ENCODE measurements around the gene ULK4.

DNA sequence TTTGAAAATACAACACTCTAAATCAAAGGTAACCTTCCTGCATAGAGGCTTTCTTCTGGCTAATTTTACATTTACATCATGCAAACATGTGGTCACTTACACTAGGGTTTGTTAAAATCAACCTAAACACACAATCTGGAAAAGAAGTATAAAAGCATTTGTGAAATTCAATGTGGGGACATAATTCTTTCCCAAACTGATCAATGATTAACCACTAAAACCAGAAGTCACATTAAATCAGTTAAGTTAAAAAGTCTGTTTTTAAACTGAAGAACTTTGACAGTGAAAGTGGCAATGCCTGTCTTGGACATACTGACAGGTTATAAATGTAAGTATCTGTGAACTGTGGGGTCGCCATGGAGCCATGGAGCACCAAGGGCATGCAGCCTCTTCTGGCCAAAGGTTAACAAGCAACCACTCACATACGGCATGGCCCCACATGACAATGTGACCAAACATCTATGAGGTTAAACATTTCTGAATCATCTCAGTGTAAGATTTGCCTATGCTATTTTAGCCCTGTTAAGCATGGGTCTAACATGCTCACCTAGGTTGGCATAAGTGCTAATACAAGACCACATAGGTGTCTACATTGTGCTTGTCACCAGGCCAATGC is 484.4 kb downstream of the ULK4 start:
- TF ChIP-seq, protein P1, sequence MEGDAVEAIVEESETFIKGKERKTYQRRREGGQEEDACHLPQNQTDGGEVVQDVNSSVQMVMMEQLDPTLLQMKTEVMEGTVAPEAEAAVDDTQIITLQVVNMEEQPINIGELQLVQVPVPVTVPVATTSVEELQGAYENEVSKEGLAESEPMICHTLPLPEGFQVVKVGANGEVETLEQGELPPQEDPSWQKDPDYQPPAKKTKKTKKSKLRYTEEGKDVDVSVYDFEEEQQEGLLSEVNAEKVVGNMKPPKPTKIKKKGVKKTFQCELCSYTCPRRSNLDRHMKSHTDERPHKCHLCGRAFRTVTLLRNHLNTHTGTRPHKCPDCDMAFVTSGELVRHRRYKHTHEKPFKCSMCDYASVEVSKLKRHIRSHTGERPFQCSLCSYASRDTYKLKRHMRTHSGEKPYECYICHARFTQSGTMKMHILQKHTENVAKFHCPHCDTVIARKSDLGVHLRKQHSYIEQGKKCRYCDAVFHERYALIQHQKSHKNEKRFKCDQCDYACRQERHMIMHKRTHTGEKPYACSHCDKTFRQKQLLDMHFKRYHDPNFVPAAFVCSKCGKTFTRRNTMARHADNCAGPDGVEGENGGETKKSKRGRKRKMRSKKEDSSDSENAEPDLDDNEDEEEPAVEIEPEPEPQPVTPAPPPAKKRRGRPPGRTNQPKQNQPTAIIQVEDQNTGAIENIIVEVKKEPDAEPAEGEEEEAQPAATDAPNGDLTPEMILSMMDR (IDR thresholded peaks at IDR 0.05; ENCODE audit: low read depth, low read length), result no peak
- TF ChIP-seq POLR2A (IDR thresholded peaks at IDR 0.05; ENCODE audit: extremely low read depth, insufficient read length) (no peak), MYC (IDR thresholded peaks at IDR 0.05; ENCODE audit: low read depth, low read length) (no peak)

Measured in NB4 (cell line).